Subcutaneous abdominal adipose tissue (tissue), 5 donors: ENCODE results near the gene CLRN3.

Experiments
- H3K27ac ChIP-seq: one replicate; pipeline ENCODE4 v1.7.0; 2013; ENCODE audit warnings: low read depth, mild to moderate bottlenecking, inconsistent platforms, low read length, moderate library complexity
- H3K27me3 ChIP-seq, 5 donors: one replicate each; pipeline ENCODE4 v1.7.0; 2013; ENCODE audit warnings: low read length in 5 of 5, inconsistent platforms in 1 of 5; ENCODE audit not compliant: control insufficient read depth in 5 of 5, insufficient read depth in 4 of 5
- H3K36me3 ChIP-seq, 5 donors: one replicate each; pipeline ENCODE4 v1.7.0; 2013; ENCODE audit warnings: low read length in 5 of 5; ENCODE audit not compliant: control insufficient read depth in 5 of 5, insufficient read depth in 5 of 5
- H3K4me1 ChIP-seq, 5 donors: one replicate each; pipeline ENCODE4 v1.7.0; 2013; ENCODE audit warnings: low read length in 5 of 5, mild to moderate bottlenecking in 3 of 5, moderate library complexity in 1 of 5; ENCODE audit not compliant: control insufficient read depth in 5 of 5, insufficient read depth in 5 of 5
- H3K4me3 ChIP-seq, 5 donors: one replicate each; pipeline ENCODE4 v1.7.0; 2013; ENCODE audit warnings: low read length in 5 of 5, low read depth in 1 of 5
- H3K9ac ChIP-seq, 5 donors: one replicate each; pipeline ENCODE4 v1.7.0; 2013; ENCODE audit warnings: low read length in 5 of 5, mild to moderate bottlenecking in 4 of 5, moderate library complexity in 3 of 5
- H3K9me3 ChIP-seq, 5 donors: one replicate each; pipeline ENCODE4 v1.7.0; 2013; ENCODE audit warnings: low read length in 5 of 5; ENCODE audit not compliant: control insufficient read depth in 5 of 5
- donor health status: healthy.
- donor health status: healthy.
- donor health status: healthy.
- donor health status: healthy.
- donor health status: healthy.

CLRN3 gene

GRCh38 chr10:127869329-127869728 is 23.4 kb downstream of the CLRN3 start:
- peaks cover 0 to 13% (median 5%) of the 10 kb centered on the region in 5 donors for H3K4me1 ChIP-seq
- peaks cover 0 to 10% (median 5%) of the 10 kb centered on the region in 5 donors for H3K9me3 ChIP-seq
- peaks cover 0 to 14% (median 8%) of the 10 kb centered on the region in 5 donors for H3K27me3 ChIP-seq
- no peak overlapping the region for H3K27ac ChIP-seq
- no peak overlapping the region for H3K4me3 ChIP-seq
- H3K9ac ChIP-seq: no peak overlapping the region
- no peaks in the 10 kb centered on the region for H3K36me3 ChIP-seq

- Histone ChIP-seq H3K4me3 (no peak overlapping the region), H3K4me1 (peaks cover 0 to 10% (median 5%) of the 10 kb centered on the region in 5 donors), H3K36me3 (no peaks in the 10 kb centered on the region), H3K27ac (no peak overlapping the region), H3K9ac (no peak overlapping the region), H3K27me3 (peaks cover 0 to 14% (median 8%) of the 10 kb centered on the region in 5 donors), H3K9me3 (peaks cover 3 to 10% (median 6%) of the 10 kb centered on the region in 5 donors)
These were observed 24.9 kb downstream of the CLRN3 start for GRCh38 chr10:127867805-127868204.

- no peaks in the 10 kb centered on the region for H3K36me3 ChIP-seq
- H3K9ac ChIP-seq: no peak overlapping the region
- H3K27ac ChIP-seq: no peak overlapping the region
- peaks cover 3 to 10% (median 6%) of the 10 kb centered on the region in 5 donors for H3K9me3 ChIP-seq
- no peak overlapping the region for H3K4me3 ChIP-seq
- no peaks in the 10 kb centered on the region for H3K4me1 ChIP-seq
- H3K27me3 ChIP-seq: peaks cover 0 to 3% (median 0%) of the 10 kb centered on the region in 5 donors
These were observed 26.3 kb downstream of the CLRN3 start for GRCh38 chr10:127866276-127867013.

- H3K27me3 ChIP-seq: no peaks in the 10 kb centered on the region
- no peaks in the 10 kb centered on the region for H3K36me3 ChIP-seq
- peaks cover 0 to 5% (median under 1%) of the 10 kb centered on the region in 5 donors for H3K9me3 ChIP-seq
- H3K4me3 ChIP-seq: no peak overlapping the region
- no peak overlapping the region for H3K27ac ChIP-seq
- H3K9ac ChIP-seq: no peak overlapping the region
- no peaks in the 10 kb centered on the region for H3K4me1 ChIP-seq
These were observed 29.4 kb downstream of the CLRN3 start for GRCh38 chr10:127863231-127863825.

- no peaks in the 10 kb centered on the region for H3K36me3 ChIP-seq
- no peak overlapping the region for H3K9ac ChIP-seq
- no peaks in the 10 kb centered on the region for H3K4me1 ChIP-seq
These were observed 32.1 kb downstream of the CLRN3 start for GRCh38 chr10:127860592-127860991.

GRCh38 chr10:127855976-127856375 is 36.8 kb downstream of the CLRN3 start:
- no peak overlapping the region for H3K9ac ChIP-seq
- H3K9me3 ChIP-seq: no peaks in the 10 kb centered on the region
- no peak overlapping the region for H3K4me3 ChIP-seq
- H3K4me1 ChIP-seq: peaks cover 0 to 12% (median 3%) of the 10 kb centered on the region in 5 donors
- H3K27me3 ChIP-seq: peaks cover 0 to 14% (median 7%) of the 10 kb centered on the region in 5 donors
- no peaks in the 10 kb centered on the region for H3K36me3 ChIP-seq
- H3K27ac ChIP-seq: no peak overlapping the region

More at GRCh38 chr10:127860592-127860991, 32.1 kb downstream of the CLRN3 start:
- H3K27ac ChIP-seq: no peak overlapping the region
- no peaks in the 10 kb centered on the region for H3K27me3 ChIP-seq
- H3K4me3 ChIP-seq: no peak overlapping the region
- H3K9me3 ChIP-seq: peaks cover 0 to 5% (median 0%) of the 10 kb centered on the region in 5 donors

- Histone ChIP-seq H3K9ac (no peak overlapping the region), H3K27ac (no peak overlapping the region), H3K27me3 (peaks cover 0 to 14% (median 7%) of the 10 kb centered on the region in 5 donors), H3K9me3 (no peaks in the 10 kb centered on the region), H3K4me3 (no peak overlapping the region), H3K36me3 (no peaks in the 10 kb centered on the region), H3K4me1 (peaks cover 0 to 12% (median 3%) of the 10 kb centered on the region in 5 donors)
These were observed 37.2 kb downstream of the CLRN3 start for GRCh38 chr10:127855591-127855881.

- peaks cover 0 to 14% (median 7%) of the 10 kb centered on the region in 5 donors for H3K27me3 ChIP-seq
- H3K9ac ChIP-seq: no peak overlapping the region
- no peaks in the 10 kb centered on the region for H3K36me3 ChIP-seq
- no peaks in the 10 kb centered on the region for H3K9me3 ChIP-seq
- no peak overlapping the region for H3K4me3 ChIP-seq
- H3K4me1 ChIP-seq: peaks cover 0 to 12% (median 3%) of the 10 kb centered on the region in 5 donors
- H3K27ac ChIP-seq: no peak overlapping the region
These were observed 37.8 kb downstream of the CLRN3 start for GRCh38 chr10:127854769-127855590.

GRCh38 chr10:127853868-127854768 is 38.6 kb downstream of the CLRN3 start:
- Histone ChIP-seq H3K27me3 (peaks cover 0 to 14% (median 7%) of the 10 kb centered on the region in 5 donors), H3K27ac (no peak overlapping the region), H3K4me1 (peaks cover 0 to 12% (median 3%) of the 10 kb centered on the region in 5 donors), H3K9ac (no peak overlapping the region), H3K36me3 (no peaks in the 10 kb centered on the region), H3K4me3 (no peak overlapping the region), H3K9me3 (no peaks in the 10 kb centered on the region)
